ENCODE results near the gene UGT1A7. TPM values are rescaled to one million over a fixed set of nuclear protein-coding genes. Genes with fewer than 3 reads are reported as not detected.

The UGT1A7 gene
- total and polyA plus RNA-seq, 9 donors, result 0.13 TPM; not detected in 8

DNA sequence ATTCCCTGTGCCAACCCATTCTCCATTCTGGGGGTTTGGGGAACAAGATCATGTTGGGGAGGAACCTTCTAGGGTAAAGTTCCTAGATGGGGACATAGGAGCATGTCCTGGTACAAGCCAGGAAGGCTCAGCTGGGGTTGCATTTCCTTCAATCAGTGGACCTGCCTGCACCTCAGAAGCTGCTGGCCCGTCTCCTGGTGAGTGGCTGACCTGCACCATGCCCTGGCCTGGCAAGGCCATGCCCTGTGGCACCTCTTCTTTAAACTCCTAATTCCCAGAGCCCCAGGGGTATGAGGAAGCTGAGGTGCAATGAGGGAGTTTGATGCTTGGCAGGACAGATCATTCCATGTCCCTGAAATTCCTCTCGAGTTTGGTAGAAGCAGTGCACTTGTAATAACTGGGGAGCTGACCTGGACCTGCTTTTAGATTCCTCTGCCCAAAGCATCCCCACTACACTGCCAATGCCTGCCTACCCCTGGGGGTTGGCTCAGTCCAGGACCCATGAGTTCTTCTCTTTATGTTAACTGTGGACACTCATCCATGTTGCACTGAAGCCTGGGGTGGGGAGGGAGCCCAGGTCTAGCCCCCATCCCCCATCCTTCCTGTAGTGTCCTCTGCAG, 121.7 kb downstream of the UGT1A7 start:
- Histone ChIP-seq H3K27ac (ENCODE audit: low read length) (no peak overlapping the region), H3K4me1 (ENCODE audit: control insufficient read depth, insufficient read depth, low read length) (no peaks in the 10 kb centered on the region), H3K4me3 (ENCODE audit: low read length) (no peak overlapping the region), H3K9me3 (replicated peaks; ENCODE audit: control insufficient read depth, low read depth, low read length) (no peaks in the 10 kb centered on the region), H3K36me3 (ENCODE audit: control insufficient read depth, insufficient read depth, low read length) (no peaks in the 10 kb centered on the region), H3K27me3 (ENCODE audit: control insufficient read depth, insufficient read depth, low read length) (peaks cover 8% of the 10 kb centered on the region)
- WGBS (ENCODE audit: insufficient coverage), result no CpG with 5 or more reads among the region's 2 CpGs
- DNase-seq, result no peak

DNA sequence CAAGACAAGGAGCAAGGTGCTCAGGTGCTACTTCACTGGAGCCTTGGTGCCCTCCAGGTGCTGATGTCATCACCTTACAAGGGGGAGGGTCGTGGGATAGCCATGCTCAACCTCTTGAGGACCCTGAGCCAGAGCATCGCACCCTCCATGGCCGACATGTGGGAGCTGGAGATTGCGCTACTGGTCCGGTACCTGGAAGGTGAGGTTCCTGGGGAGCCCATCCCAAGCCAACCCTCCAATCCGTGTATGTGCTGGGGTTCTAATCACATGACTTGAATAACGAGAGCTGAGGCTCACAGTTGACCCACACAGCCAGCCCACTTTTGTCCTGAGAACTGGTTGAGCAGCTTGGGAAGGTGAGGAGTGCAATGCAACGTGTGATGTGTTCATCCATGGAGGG, 122.3 kb downstream of the UGT1A7 start:
- Histone ChIP-seq H3K27ac (ENCODE audit: low read length) (no peak overlapping the region), H3K36me3 (ENCODE audit: control insufficient read depth, insufficient read depth, low read length) (no peaks in the 10 kb centered on the region), H3K9me3 (replicated peaks; ENCODE audit: control insufficient read depth, low read depth, low read length) (no peaks in the 10 kb centered on the region), H3K27me3 (ENCODE audit: control insufficient read depth, insufficient read depth, low read length) (peaks cover 11% of the 10 kb centered on the region), H3K4me3 (ENCODE audit: low read length) (no peak overlapping the region), H3K4me1 (ENCODE audit: control insufficient read depth, insufficient read depth, low read length) (no peaks in the 10 kb centered on the region)
- whole genome bisulfite sequencing (ENCODE audit: insufficient coverage), result 75% methylated on average over 7 of the region's 8 CpGs
- no peak for DNase-seq

DNA sequence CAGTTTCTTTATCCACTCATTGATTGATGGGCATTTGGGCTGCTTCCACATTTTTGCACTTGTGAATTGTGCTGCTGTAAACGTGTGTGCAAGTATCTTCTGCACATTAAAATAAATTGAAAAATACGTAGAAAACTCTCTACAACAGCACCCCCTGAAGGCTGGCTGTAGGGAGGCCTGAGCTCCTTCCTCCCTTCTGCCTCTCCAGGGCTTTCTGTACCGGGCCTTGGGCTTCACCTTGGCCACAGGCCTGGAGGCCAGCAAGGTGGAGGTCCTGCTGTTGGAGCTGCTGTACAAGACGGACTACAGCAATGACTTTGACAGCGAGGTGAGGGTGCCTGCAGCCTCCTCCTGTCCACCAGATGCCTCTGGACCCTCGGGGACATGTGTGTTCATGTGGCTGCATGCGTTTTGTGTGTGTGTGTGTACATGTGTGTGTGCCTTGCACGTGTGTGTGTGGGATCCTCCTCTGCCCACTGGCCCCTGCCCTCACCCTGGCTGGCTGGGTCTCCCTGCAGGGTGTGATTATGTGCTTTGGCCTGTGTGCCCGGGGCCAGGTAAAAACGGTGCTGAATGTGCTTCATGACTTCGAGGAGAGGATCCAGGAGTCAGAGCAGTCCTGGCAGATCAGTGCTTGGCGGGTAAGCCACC, 125.6 kb downstream of the UGT1A7 start:
- Histone ChIP-seq H3K27me3 (ENCODE audit: control insufficient read depth, insufficient read depth, low read length) (peaks cover 11% of the 10 kb centered on the region), H3K9me3 (replicated peaks; ENCODE audit: control insufficient read depth, low read depth, low read length) (no peaks in the 10 kb centered on the region), H3K4me3 (ENCODE audit: low read length) (no peak overlapping the region), H3K27ac (ENCODE audit: low read length) (no peak overlapping the region), H3K36me3 (ENCODE audit: control insufficient read depth, insufficient read depth, low read length) (no peaks in the 10 kb centered on the region), H3K4me1 (ENCODE audit: control insufficient read depth, insufficient read depth, low read length) (no peaks in the 10 kb centered on the region)
- DNase-seq, result no peak
- 76% methylated on average over 6 of the region's 12 CpGs for WGBS (ENCODE audit: insufficient coverage)

DNA sequence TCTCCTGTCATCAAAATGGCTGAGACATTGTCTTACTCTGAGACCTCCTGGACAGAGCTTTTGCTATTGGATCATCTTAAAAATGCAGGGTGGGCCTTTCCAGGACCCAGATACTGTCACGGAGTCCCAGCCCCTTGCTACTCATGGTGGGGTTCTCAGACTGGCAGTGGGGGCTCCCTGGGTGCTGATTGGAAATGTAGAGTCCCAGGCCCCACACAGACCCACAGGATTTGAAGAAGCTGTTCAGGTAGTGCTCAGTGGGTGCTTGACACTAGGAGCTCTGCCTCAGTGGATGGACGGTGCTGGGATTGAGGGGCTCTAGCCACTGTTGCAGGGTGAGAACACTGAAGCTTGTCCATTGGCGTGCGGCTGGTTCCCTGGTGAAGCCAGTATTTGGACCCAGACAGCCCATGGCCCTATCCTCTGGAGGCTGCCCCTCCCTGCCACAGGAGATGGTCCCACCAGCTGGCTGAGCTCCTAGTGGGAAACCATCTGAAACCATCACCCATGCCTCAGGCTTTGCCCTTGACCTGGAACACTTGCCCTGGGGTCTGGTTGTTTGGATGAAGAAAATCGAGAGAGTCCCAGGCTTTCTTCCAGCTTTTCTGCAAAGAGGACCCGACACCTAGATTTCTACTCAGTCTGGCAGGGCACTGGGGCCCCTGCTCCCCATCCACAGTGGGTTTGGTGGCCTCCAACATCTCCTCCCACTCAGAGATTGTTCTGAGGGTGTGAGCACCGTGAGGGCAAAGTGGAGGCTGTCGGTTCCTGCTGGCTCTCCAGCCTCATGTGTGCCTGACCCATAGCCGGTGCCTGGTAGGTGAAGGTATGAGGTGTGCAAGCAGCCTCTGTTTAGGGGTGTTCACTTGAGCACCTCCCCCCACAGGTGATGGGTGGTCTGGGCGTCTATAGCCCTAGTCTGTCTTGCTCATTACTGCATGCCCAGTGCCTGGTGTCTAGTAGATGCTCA, 126.5 kb downstream of the UGT1A7 start:
- Histone ChIP-seq H3K27me3 (ENCODE audit: control insufficient read depth, insufficient read depth, low read length) (peaks cover 11% of the 10 kb centered on the region), H3K36me3 (ENCODE audit: control insufficient read depth, insufficient read depth, low read length) (no peaks in the 10 kb centered on the region), H3K4me3 (ENCODE audit: low read length) (no peak overlapping the region), H3K9me3 (replicated peaks; ENCODE audit: control insufficient read depth, low read depth, low read length) (no peaks in the 10 kb centered on the region), H3K4me1 (ENCODE audit: control insufficient read depth, insufficient read depth, low read length) (no peaks in the 10 kb centered on the region), H3K27ac (ENCODE audit: low read length) (no peak overlapping the region)
- no peak for DNase-seq
- WGBS (ENCODE audit: insufficient coverage), result 100% methylated on average over 3 of the region's 10 CpGs

DNA sequence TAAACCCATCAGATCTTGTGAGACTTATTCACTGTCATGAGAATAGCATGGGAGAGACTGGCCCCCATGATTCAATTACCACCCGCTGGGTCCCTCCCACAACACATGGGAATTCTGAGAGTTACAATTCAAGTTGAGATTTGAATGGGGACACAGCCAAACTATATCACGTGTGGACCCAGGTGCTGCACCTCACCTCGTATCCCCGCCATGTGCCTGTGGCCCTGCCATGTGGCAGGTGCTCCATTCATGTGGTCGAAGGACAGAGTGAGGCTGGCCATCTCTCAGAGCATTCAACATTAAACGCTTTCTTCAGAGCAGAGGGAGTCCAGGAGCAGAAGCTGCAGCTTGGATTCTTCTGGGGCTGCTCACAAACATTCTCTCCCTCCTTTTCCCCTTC, 128.7 kb downstream of the UGT1A7 start:
- Histone ChIP-seq H3K4me3 (ENCODE audit: low read length) (no peak overlapping the region), H3K27ac (ENCODE audit: low read length) (no peak overlapping the region), H3K27me3 (ENCODE audit: control insufficient read depth, insufficient read depth, low read length) (peaks cover 7% of the 10 kb centered on the region), H3K4me1 (ENCODE audit: control insufficient read depth, insufficient read depth, low read length) (no peaks in the 10 kb centered on the region), H3K36me3 (ENCODE audit: control insufficient read depth, insufficient read depth, low read length) (no peaks in the 10 kb centered on the region), H3K9me3 (replicated peaks; ENCODE audit: control insufficient read depth, low read depth, low read length) (no peaks in the 10 kb centered on the region)
- no peak for DNase-seq
- 77% methylated on average over 5 of the region's 6 CpGs for WGBS (ENCODE audit: insufficient coverage)

DNA sequence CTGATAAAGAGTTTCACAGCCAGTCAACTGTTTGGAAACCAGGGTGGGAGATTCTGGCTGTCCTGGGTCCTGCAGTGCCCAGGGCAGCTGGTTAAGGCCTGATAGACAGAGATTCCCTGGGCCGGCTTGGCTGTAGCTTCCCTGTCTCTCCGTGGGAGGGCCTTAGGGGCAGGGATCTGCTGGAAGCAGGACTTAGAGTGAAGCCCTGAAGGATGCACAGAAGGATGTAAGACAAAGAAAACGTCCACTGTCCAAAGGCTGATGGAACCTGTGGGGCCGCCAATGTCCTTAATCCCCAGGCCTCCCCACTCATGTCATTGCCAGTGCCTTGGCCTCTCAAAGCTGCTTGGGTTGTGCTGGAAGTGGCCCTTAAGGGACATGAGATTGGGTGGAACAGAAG, 129.4 kb downstream of the UGT1A7 start:
- WGBS (ENCODE audit: insufficient coverage), result 75% methylated on average over 3 of the region's 4 CpGs

DNA sequence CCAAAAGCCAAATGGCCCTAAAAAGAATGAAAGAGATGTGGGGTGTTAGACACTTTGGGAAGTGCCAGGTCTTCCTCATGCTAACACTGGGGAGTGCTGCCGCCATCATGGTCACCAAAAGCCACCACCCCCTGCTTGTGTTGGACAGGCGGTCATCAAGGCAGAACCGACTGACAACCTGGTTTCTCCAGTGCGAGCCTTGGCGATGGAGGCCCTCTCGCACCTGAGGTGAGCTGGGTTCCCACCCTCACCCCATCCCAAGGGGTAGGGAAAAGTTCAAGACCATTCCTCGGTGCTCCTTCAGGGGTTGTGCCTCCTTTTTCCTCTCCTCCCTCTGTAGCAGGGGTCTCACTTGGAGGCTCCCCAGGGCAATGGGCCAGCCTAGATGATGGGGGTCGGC, 130.0 kb downstream of the UGT1A7 start:
- peaks cover 7% of the 10 kb centered on the region for H3K27me3 ChIP-seq (ENCODE audit: control insufficient read depth, insufficient read depth, low read length)
- WGBS (ENCODE audit: insufficient coverage), result 90% methylated on average over 6 of the region's 8 CpGs
- no peaks in the 10 kb centered on the region for H3K9me3 ChIP-seq (replicated peaks; ENCODE audit: control insufficient read depth, low read depth, low read length)
- H3K27ac ChIP-seq (ENCODE audit: low read length), result no peak overlapping the region
- H3K36me3 ChIP-seq (ENCODE audit: control insufficient read depth, insufficient read depth, low read length), result no peaks in the 10 kb centered on the region
- H3K4me1 ChIP-seq (ENCODE audit: control insufficient read depth, insufficient read depth, low read length), result no peaks in the 10 kb centered on the region
- DNase-seq, result no peak
- H3K4me3 ChIP-seq (ENCODE audit: low read length), result no peak overlapping the region

More for the DNA sequence above, 129.4 kb downstream of the UGT1A7 start:
- Histone ChIP-seq H3K9me3 (replicated peaks; ENCODE audit: control insufficient read depth, low read depth, low read length) (no peaks in the 10 kb centered on the region), H3K27ac (ENCODE audit: low read length) (no peak overlapping the region), H3K4me3 (ENCODE audit: low read length) (no peak overlapping the region), H3K27me3 (ENCODE audit: control insufficient read depth, insufficient read depth, low read length) (peaks cover 7% of the 10 kb centered on the region), H3K4me1 (ENCODE audit: control insufficient read depth, insufficient read depth, low read length) (no peaks in the 10 kb centered on the region), H3K36me3 (ENCODE audit: control insufficient read depth, insufficient read depth, low read length) (no peaks in the 10 kb centered on the region)
- no peak for DNase-seq

DNA sequence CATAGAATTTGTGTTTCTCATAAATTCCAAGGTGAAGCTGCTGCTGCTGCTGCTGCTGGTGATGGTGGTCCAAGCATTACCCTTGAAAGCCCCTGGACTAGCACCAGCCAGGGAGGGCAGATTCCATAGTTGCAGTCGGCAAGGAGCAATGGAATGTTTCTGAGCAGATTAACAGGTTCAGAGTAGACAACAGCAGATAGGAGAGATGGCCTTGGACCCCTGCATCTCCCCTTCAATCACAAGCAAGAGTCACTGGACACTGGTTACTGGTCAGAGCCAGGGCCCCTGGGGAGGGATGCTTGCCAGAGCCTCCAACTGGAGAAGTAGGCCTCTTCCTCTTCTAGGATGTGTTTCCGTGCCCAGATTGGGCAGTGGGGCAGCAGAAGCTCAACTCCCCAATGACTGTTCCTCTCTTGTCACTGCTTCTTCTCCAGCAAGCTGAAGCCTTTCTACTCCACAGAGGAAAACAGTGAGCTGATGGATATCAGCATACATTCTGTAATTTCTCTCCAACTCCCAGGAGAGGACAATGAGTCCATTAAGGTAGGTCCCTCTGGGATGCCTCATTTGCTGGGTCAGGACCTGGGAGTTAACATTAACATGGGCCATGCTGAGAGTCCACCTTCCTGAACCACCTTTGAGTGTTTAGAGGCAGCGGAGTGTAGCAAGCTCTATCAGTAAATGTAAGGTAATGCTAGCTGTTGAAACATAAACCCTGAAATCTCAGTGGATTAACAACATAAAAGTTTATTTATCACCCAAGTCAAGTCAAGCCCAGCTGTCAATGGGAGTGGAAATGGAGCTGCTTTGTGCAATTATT, 131.7 kb downstream of the UGT1A7 start:
- Histone ChIP-seq H3K4me1 (ENCODE audit: control insufficient read depth, insufficient read depth, low read length) (no peaks in the 10 kb centered on the region), H3K27ac (ENCODE audit: low read length) (no peak overlapping the region), H3K36me3 (ENCODE audit: control insufficient read depth, insufficient read depth, low read length) (no peaks in the 10 kb centered on the region), H3K9me3 (replicated peaks; ENCODE audit: control insufficient read depth, low read depth, low read length) (no peaks in the 10 kb centered on the region), H3K4me3 (ENCODE audit: low read length) (no peak overlapping the region), H3K27me3 (ENCODE audit: control insufficient read depth, insufficient read depth, low read length) (peaks cover 5% of the 10 kb centered on the region)
- 83% methylated on average over 1 of the region's 3 CpGs for WGBS (ENCODE audit: insufficient coverage)
- no peak for DNase-seq

DNA sequence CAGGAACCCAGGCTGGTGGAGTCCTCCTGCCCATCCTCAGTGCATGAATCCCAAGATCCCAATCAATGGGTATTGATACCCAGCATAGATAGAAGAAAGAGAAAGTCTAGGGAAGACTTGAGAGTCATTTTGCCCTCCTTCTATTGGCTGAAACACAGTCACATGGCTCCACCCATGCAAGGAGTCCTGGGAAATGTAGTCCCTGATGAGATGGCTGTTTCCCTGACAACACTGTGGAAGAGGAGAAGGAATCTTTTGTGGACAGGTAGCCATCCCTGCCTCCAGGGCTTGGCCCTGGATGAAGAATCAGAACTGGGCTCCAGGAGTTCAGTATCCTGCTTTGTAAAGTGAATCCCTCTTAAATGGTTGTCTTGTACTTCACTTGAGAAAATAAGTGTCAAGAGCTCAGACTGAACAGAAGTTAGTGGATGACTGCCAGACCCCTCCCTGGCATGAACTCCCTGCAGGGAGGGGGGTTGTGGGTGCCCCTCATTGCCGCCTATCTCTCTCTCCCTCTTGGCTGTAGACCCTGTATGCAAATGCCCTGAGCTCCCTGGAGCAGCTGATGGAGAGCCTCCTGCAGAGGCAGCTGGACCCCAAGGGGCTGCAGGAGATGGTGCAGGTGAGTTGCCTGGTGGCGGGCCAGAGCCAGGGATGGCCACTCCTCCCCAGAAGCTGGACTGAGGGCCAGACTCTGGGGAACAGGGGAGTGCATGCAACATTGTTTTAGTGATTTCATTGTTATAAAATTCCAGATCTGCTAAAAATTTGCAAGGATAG, 132.5 kb downstream of the UGT1A7 start:
- H3K4me3 ChIP-seq (ENCODE audit: low read length), result no peak overlapping the region
- H3K9me3 ChIP-seq (replicated peaks; ENCODE audit: control insufficient read depth, low read depth, low read length), result no peaks in the 10 kb centered on the region
- H3K27me3 ChIP-seq (ENCODE audit: control insufficient read depth, insufficient read depth, low read length), result peaks cover 2% of the 10 kb centered on the region
- H3K36me3 ChIP-seq (ENCODE audit: control insufficient read depth, insufficient read depth, low read length), result no peaks in the 10 kb centered on the region
- no peak overlapping the region for H3K27ac ChIP-seq (ENCODE audit: low read length)
- 80% methylated on average over 1 of the region's 2 CpGs for WGBS (ENCODE audit: insufficient coverage)
- no peak for DNase-seq
- no peaks in the 10 kb centered on the region for H3K4me1 ChIP-seq (ENCODE audit: control insufficient read depth, insufficient read depth, low read length)

Data from muscle of leg (tissue), 11 donors.